Adrenal gland (tissue), 12 donors: ENCODE measurements around the gene CAPN5. TPM values are rescaled to one million over a fixed set of nuclear protein-coding genes. Genes with fewer than 3 reads are reported as not detected.

Experiments used
- DNase-seq, 7 donors: peaks; one replicate each; pipeline ENCODE4 v3.0.0-alpha.2; 2019 to 2020
- H3K27ac ChIP-seq, 5 donors: fragments of 200-600 bp; sonication (generic) in 4 of 5; 1 replicate in 3 of 5; 2 replicates in 2 of 5; pipeline versions ENCODE4 v1.5.1 to v1.8.0; 2016 to 2020; ENCODE audit warnings: mild to moderate bottlenecking in 1 of 5
- H3K27me3 ChIP-seq: fragments of 200-600 bp; 2 replicates; pipeline ENCODE4 v1.8.0; 2021
- H3K36me3 ChIP-seq, 2 donors: fragments of 200-600 bp; replicated peaks in 1 of 2; 1 replicate in 1 of 2; 2 replicates in 1 of 2; pipeline versions ENCODE4 v1.5.1 to v1.8.0; 2018 to 2022
- H3K4me1 ChIP-seq, 2 donors: fragments of 200-600 bp; replicated peaks in 1 of 2; 1 replicate in 1 of 2; 2 replicates in 1 of 2; pipeline versions ENCODE4 v1.5.1 to v1.8.0; 2018 to 2021
- H3K4me3 ChIP-seq, 4 donors: fragments of 200-600 bp; sonication (generic) in 3 of 4; one replicate each; pipeline ENCODE4 v1.5.1; 2016 to 2018
- H3K9me3 ChIP-seq, 3 donors: fragments of 200-600 bp; sonication (generic) in 1 of 3; replicated peaks in 1 of 3; 1 replicate in 2 of 3; 2 replicates in 1 of 3; pipeline versions ENCODE4 v1.5.1 to v1.8.0; 2016 to 2021
- POLR2A ChIP-seq, 2 donors: fragments of 450-650 bp; IDR thresholded peaks; one replicate each; pipeline ENCODE4 v1.6.1; 2017; ENCODE audit warnings: antibody characterized with exemption in 2 of 2, mild to moderate bottlenecking in 2 of 2, moderate library complexity in 1 of 2
- WGBS, 4 donors: extraction: QIAGEN DNeasy Blood & Tissue Kit in 2 of 4; methylation state at CpG; one replicate each; pipeline versions ENCODE4 v1.1.5 to v1.1.7; 2013 to 2017; 5-methylcytosine and 5-hydroxymethylcytosine counted together
- intact Hi-C, 2 donors: fragments of 100-400 bp; cut with DNase I; formaldehyde crosslinking; loops; one replicate each; pipeline versions ENCODE4 v1.14.1 to v1.15.0; 2022 to 2023
- polyA plus RNA-seq, 3 donors: library from polyadenylated mRNA; stranded (reverse); fragments of 200-250 nt in 2 of 3; fragments of 350-450 nt in 1 of 3; fragmentation: Illumina TruSeq in 1 of 3; extraction: RNeasy Lipid Tissue Mini Kit (QIAGEN cat#74804) in 1 of 3; gene quantifications; one replicate each; pipeline ENCODE4 v1.2.3, GENCODE V29; 2013 to 2014
- total RNA-seq, 9 donors: library from RNA; depleted of rRNA in 4 of 9; stranded (reverse); fragments of >200 nt in 4 of 9; fragments of 120-200 nt in 1 of 9; fragmentation: NEBNext Ultra II Directional in 1 of 9; extraction: Animal tissue kit (Norgen Biotek cat#: 25700) in 1 of 9; gene quantifications; one replicate each; pipeline versions ENCODE4 v1.1.0 to v1.2.4, GENCODE V29; 2013 to 2023
- TF ChIP-seq, protein P1 (sequence below), 6 experiments: fragments of 450-650 bp in 4 of 6; fragments of 200-600 bp in 2 of 6; sonication (generic) in 1 of 6; IDR thresholded peaks; 1 replicate in 5 of 6; 2 replicates in 1 of 6; pipeline versions ENCODE4 v1.5.1 to v1.8.0; 2016 to 2021; ENCODE audit warnings: antibody characterized with exemption in 6 of 6, mild to moderate bottlenecking in 2 of 6, moderate library complexity in 1 of 6
- donor health status: healthy with polysubstance abuse.
- donor health status: Bipolar disorder and iron deficiency.
- donor health status: DM: yes; HTN: yes; CAD: no.
- donor health status: DM: no; HTN: no; CAD: no.
- donor health status: DM: no; HTN: no; CAD: no.
- donor health status: DM: yes; HTN: yes; CAD: no.

The CAPN5 gene
- total and polyA plus RNA-seq, 12 donors: 5.6 to 29.6 (median 18.4) TPM

DNA sequence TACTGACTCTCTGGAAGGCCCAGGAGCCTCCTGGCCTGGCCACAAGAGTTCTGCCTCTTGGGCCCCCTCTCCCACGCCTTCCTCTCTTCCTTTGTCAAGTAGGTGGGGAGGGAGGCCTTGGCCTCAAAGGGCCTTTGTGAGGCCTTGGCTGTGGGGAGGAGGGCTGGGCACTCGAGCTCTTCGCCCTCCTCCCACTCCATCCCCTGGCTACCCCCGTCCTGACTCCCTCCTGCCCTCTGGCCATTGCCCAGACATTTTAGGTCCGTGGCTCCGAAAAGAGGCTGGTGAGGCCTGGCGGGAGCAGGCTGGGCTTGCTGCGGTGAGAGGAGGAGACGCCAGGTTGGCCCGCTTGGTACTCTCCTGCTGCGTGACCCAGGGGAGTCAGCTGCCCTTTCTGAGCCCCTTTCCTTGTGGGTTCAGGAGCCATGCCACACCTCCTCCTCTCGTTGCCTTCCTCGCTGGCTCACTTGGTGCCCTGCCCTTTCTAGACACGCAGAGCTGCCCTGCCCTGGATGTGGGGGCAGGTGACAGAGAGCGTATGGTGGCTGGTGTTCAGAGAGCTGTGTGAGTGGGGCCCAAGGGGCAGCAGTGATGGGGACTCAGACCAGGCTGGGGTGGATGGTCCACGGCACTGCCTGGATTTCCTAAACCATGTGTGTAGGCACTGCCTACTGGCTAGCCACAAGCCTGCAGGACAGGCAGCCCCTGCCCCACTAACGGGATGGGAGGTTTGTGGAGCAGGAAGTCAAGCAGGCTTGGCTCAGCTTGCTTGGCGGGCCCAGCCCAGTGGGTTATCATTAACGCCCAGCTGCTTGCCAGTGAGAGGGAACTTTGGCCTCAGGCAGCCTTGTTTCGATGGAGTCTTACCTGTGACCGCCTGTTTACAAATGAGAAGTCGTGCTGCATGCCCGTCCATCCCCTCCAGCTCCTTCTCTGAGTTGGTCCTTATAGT is 20.0 kb downstream of the CAPN5 start:
- Histone ChIP-seq H3K4me1 (peaks cover 21 to 29% of the 10 kb centered on the region in 2 donors), H3K27ac (peak overlapping the region in 2 of 5 donors; percentile 54 to 69), H3K27me3 (no peaks in the 10 kb centered on the region), H3K4me3 (no peak overlapping the region), H3K36me3 (no peaks in the 10 kb centered on the region), H3K9me3 (no peaks in the 10 kb centered on the region)
- WGBS, 4 donors: 76 to 86% (median 83%) methylated on average over 10 to 23 of the region's 23 CpGs
- TF ChIP-seq, protein P1, sequence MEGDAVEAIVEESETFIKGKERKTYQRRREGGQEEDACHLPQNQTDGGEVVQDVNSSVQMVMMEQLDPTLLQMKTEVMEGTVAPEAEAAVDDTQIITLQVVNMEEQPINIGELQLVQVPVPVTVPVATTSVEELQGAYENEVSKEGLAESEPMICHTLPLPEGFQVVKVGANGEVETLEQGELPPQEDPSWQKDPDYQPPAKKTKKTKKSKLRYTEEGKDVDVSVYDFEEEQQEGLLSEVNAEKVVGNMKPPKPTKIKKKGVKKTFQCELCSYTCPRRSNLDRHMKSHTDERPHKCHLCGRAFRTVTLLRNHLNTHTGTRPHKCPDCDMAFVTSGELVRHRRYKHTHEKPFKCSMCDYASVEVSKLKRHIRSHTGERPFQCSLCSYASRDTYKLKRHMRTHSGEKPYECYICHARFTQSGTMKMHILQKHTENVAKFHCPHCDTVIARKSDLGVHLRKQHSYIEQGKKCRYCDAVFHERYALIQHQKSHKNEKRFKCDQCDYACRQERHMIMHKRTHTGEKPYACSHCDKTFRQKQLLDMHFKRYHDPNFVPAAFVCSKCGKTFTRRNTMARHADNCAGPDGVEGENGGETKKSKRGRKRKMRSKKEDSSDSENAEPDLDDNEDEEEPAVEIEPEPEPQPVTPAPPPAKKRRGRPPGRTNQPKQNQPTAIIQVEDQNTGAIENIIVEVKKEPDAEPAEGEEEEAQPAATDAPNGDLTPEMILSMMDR (IDR thresholded peaks at IDR 0.05): no peak
- intact Hi-C loops: no loop called here
- peak in 3 of 7 donors; percentile 8 to 25 (median 22) for DNase-seq

DNA sequence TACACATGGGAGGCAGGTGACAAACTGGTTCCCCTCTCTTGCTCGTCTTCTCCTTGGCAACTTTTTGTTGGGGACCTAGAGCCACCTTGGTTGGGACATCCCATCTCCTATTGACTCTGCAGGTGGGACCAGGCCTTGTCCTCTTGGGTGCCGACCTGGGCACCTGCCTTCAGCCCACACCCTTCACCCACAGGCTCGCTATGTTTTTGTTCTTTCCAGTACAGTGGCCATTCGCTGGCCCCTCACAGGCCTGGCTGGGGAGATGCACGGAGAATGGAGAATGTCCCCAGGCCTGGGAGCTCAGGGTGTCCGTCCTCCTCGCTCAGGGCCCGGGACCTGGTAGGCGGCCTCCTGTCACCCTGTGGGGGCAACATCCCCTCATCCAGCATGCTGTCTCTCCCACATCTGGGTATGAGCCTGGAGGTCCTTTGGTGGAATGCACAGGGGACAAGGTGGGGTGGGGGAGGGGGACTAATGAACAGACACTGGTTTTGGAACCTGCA is 21.0 kb downstream of the CAPN5 start:
- Histone ChIP-seq H3K9me3 (no peaks in the 10 kb centered on the region), H3K36me3 (no peaks in the 10 kb centered on the region), H3K27ac (no peak overlapping the region), H3K4me3 (no peak overlapping the region), H3K27me3 (no peaks in the 10 kb centered on the region), H3K4me1 (peaks cover 14 to 19% of the 10 kb centered on the region in 2 donors)
- intact Hi-C loops: no loop called here
- DNase-seq: peak in 1 of 7 donors; percentile 5
- WGBS, 4 donors: 93 to 100% (median 96%) methylated on average over 3 to 9 of the region's 9 CpGs
- TF ChIP-seq, protein P1 (IDR thresholded peaks at IDR 0.05): no peak
- TF ChIP-seq POLR2A (IDR thresholded peaks at IDR 0.05): no peak

DNA sequence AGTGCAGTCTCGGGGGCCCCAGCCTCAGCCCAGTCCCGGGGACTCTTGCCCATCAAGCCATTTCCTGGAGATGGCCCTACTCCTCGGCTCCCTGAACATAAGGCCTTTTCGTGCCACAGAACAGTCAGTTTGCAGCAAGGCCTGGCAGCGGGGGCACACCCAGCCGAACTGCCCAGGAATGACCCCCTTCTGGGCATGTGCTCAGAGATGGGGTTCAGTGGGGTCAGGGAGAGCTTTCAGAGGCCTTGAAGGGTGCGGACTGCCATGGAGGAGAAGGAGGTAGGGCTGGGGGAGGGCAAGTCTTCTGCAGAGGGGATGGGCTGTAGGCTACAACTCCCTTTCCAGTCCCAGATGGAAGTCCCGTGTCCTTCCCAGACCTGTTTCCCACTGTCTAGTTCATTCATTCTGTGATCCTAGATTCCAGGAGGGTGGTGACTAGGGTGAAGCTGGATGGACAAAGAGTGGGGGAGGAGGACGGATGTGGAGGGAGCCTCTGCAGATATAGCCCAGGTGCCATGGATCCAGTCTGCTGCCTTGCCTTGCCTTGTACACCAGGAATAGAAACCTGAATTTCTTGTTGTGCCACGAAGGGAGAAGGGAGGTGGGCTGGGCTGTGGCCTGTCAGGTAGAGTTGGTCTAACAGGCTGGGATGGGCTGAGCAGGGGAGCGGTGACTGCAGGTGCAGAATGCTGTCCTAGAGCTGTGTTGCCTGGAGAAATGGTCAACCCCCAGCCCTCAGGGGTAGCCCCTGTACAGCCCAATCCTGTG is 21.6 kb downstream of the CAPN5 start:
- Histone ChIP-seq H3K4me3 (no peak overlapping the region), H3K9me3 (no peaks in the 10 kb centered on the region), H3K27me3 (no peaks in the 10 kb centered on the region), H3K27ac (no peak overlapping the region), H3K36me3 (no peaks in the 10 kb centered on the region), H3K4me1 (peaks cover 10 to 13% of the 10 kb centered on the region in 2 donors)
- TF ChIP-seq, protein P1 (IDR thresholded peaks at IDR 0.05): no peak
- no peak for TF ChIP-seq POLR2A (IDR thresholded peaks at IDR 0.05)
- intact Hi-C loops: no loop called here
- WGBS, 4 donors: 73 to 92% (median 79%) methylated on average over 8 to 11 of the region's 11 CpGs
- DNase-seq: peak in 1 of 7 donors; percentile 8

DNA sequence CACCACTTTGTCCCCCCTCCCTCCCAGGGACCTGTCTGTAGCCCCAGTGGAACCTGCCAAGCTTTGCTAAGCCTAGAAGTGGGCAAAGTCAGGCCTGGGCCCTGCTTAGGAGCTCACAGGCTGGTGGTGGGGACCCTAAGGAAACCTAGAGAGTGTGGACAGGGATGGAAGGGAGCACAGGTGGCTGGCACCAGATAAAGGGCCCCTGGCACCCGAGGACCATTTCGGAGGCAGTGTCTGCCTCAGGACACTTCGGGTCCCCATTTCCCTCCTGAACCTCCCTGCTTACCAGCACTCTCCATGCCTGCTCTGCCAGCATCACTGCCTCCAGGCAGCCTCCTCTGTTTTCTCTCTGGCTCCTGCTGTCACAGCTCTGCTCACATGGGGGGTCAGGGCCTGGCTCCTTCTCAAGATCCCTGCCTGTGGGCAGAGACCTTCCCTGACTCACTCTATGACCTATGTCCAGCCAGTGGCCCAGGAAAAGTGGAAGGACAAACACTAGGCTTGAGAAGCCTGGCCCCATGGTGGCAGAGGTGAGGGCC is 22.3 kb downstream of the CAPN5 start:
- peaks cover 10 to 12% of the 10 kb centered on the region in 2 donors for H3K4me1 ChIP-seq
- peak in 2 of 7 donors; percentile 12 to 14 for DNase-seq
- intact Hi-C loops: no loop called here
- no peak overlapping the region for H3K4me3 ChIP-seq
- no peaks in the 10 kb centered on the region for H3K36me3 ChIP-seq
- H3K27me3 ChIP-seq: no peaks in the 10 kb centered on the region
- H3K9me3 ChIP-seq: no peaks in the 10 kb centered on the region
- WGBS, 4 donors: 88 to 94% (median 90%) methylated on average over 3 of the region's 3 CpGs
- H3K27ac ChIP-seq: no peak overlapping the region
- no peak for TF ChIP-seq POLR2A (IDR thresholded peaks at IDR 0.05)
- TF ChIP-seq, protein P1 (IDR thresholded peaks at IDR 0.05): no peak
